ENCODE measurements around the gene NBAS.
"Not testable (repeated sequence)": the region's sequence is repeated elsewhere in the genome, so short reads cannot be mapped to it uniquely, and the experiment has no call there.

NBAS gene

GRCh38 chr2:15426606-15427005, 134.5 kb downstream of the NBAS start:
- DNase-seq (ENCODE audit: low spot score): no peak
- no peak for FAIRE-seq

GRCh38 chr2:15425712-15426111, 135.4 kb downstream of the NBAS start:
- FAIRE-seq: no peak

GRCh38 chr2:15421753-15422152, 139.4 kb downstream of the NBAS start:
- FAIRE-seq: no peak
- DNase-seq (ENCODE audit: low spot score): no peak

More at GRCh38 chr2:15425712-15426111, 135.4 kb downstream of the NBAS start:
- no peak for DNase-seq (ENCODE audit: low spot score)

- FAIRE-seq: no peak
- DNase-seq (ENCODE audit: low spot score): no peak
Observed at GRCh38 chr2:15415748-15416147, 145.4 kb downstream of the NBAS start.

DNA sequence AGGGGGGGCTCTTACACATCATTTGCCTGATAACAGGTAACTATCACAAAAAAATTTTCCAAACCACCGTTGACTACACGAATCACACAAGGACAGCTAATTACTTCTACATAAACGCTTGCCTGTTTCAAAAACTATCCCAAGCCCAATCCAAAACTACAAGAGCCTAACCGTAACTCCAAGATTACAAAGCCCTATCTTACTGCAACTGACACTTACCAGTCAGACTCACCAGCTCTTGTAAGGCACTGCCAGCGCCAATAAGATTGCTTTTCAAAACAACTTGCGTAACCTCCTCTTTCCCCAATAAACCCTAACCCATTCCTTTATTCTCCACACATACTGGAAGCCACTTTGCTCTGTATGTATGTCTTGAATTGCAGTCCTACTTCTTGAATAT, 148.4 kb downstream of the NBAS start:
- DNase-seq (ENCODE audit: low spot score) (no peak), FAIRE-seq (no peak)

- DNase-seq (ENCODE audit: low spot score) (no peak), FAIRE-seq (no peak)
Observed at GRCh38 chr2:15412309-15412708, 148.8 kb downstream of the NBAS start.

DNA sequence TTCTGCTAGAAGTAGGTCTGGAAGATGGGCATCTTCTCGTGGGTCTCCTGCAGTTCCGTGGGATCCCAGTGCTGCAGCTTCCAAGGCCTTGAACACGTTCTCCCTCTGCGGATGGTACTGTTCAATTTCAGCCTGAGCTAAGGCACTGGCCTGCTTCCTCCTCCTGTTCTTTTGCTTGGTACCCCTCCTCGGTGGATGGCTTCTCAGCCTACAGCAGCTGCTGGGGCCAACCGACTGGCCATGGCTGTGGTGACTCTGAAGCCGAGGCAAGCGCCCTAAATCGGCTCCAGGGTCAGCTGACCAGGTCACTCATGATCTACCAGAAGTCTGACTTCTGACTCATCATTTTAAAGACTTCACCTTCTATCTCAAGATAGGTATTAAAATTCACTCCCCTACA, 150.2 kb downstream of the NBAS start:
- no peak for DNase-seq (ENCODE audit: low spot score)
- no peak for FAIRE-seq

GRCh38 chr2:15408759-15409158, 152.4 kb downstream of the NBAS start:
- DNase-seq (ENCODE audit: low spot score) (no peak), FAIRE-seq (no peak)

DNA sequence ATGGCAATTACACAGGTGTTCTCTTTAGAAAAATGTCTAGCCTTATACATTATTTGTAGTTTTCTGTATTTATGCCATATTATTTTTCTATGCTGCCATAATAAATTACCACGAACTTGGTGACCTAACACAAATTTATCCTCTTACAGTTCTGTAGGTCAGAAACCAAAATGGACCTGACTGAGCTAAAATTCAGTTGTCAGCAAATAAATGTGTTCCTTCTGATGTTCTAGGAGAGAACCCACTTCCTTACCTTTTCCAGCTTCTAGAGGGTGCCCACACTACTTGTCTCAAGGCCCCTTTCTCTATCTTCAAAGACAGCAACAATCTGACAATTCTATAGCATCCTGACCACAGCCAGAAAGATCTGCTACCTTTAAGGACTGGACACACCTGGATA, 153.5 kb downstream of the NBAS start:
- FAIRE-seq: no peak

DNA sequence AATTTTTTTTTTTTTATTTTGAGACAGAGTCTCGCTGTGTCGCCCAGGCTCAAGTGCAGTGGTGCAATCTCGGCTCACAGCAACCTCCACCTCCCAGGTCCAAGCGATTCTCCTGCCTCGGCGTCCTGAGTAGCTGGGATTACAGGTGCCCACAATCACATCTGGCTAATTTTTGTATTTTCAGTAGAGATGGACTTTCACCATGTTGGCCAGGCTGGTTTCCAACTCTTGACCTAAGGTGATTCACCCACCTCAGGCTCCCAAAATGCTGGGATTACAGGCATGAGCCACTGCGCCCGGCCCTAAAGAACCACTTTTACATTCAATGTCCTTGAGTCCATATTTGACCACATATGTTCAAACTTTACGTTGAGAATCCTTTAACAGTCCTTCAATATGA, 156.6 kb downstream of the NBAS start:
- DNase-seq (ENCODE audit: low spot score); FAIRE-seq: not testable (repeated sequence)

More for the DNA sequence above, 153.5 kb downstream of the NBAS start:
- DNase-seq (ENCODE audit: low spot score): no peak

DNA sequence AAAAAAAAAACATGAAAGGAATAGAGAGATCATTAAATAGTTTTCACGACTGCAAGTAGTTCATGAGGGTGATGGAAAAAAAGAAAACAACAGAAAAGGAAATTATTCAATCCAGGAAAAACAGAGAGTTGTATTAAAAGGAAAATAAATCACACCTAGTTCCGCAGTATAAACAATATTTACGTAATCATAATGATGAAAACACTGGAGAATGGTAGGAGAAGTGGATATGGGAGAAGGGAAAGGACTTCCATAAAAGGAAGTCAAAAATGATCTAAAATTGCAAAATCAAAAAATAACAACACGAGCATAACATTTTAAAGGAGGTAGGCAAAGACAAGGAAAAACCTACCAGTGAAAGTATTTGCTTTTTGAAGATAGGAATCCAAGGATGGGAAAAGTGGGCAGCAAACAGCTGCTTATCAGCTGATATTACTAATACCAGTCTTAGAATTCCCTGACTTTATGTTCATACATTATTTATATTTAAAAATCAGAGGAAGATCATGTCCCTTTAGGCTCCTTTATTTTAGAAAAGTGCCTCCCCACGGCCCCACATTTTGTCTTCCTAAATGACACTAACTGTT, 160.8 kb downstream of the NBAS start:
- FAIRE-seq (no peak), DNase-seq (ENCODE audit: low spot score) (no peak)

- no peak for DNase-seq (ENCODE audit: low spot score)
- no peak for FAIRE-seq
Observed at GRCh38 chr2:15399241-15399640, 161.9 kb downstream of the NBAS start.

DNA sequence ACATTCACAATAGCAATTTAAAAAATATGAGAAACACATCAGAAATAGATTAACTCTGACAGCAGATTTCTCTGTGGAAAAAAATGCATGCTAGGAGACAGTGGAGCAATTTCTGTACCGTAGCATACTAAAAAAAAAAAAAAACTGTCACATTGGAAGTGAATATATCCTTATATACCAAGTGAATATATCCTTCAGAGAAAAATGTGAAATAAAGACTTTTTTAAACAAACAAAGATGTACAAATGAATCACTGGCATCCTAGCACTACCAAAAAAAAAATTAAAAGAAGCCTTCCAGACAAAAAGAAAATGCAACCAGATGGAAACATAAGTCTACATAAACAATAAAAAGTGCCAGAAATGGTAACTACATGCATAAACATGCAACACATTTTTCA, 169.4 kb downstream of the NBAS start:
- DNase-seq (ENCODE audit: low spot score) (no peak), FAIRE-seq (no peak)

DNA sequence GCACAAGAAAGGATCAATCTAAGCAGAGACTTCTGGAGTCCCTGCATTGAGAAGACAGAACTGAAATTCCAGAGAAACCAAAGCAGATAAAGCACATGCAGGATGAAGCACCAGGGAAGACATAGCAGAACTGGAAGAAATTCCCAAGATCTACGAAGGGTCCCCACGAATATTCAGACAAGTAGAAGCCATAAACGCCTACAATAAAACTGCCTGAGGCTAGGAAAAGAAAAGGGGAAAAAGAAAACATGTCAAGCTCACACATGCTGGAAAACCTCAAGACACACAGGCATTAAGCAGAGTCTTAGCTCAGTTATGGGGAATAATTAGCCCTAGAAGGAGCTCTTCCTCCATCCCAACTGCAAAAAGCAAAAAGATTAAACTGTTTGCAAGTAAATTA, 171.2 kb downstream of the NBAS start:
- DNase-seq (ENCODE audit: low spot score): no peak

DNA sequence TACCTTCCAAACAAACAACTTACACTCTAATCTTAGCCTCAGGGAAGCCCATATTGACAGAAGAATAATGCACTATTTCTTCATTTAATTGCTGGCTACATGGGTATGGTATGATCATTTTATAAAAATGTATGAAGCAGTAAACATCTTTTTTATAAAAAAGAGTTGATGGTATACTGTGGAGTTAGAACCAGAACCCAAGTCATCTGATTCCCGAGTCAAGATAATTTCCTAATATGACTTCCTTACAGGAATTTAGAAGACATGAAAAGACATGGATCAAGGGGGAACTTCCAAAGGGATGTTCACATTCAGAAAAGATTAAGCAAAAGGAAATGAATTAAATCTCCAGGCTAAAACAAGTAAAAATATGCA, 171.8 kb downstream of the NBAS start:
- DNase-seq (ENCODE audit: low spot score): no peak
- FAIRE-seq: no peak

More for the DNA sequence above, 171.2 kb downstream of the NBAS start:
- FAIRE-seq: no peak

- no peak for DNase-seq (ENCODE audit: low spot score)
- no peak for FAIRE-seq
Observed at GRCh38 chr2:15388406-15389325, 172.5 kb downstream of the NBAS start.

GRCh38 chr2:15385184-15385583, 175.9 kb downstream of the NBAS start:
- DNase-seq (ENCODE audit: low spot score) (no peak), FAIRE-seq (no peak)

- DNase-seq (ENCODE audit: low spot score) (no peak), FAIRE-seq (no peak)
Observed at GRCh38 chr2:15383695-15384350, 177.3 kb downstream of the NBAS start.

- DNase-seq (ENCODE audit: low spot score): no peak
- FAIRE-seq: no peak
Observed at GRCh38 chr2:15378148-15378908, 182.8 kb downstream of the NBAS start.

DNA sequence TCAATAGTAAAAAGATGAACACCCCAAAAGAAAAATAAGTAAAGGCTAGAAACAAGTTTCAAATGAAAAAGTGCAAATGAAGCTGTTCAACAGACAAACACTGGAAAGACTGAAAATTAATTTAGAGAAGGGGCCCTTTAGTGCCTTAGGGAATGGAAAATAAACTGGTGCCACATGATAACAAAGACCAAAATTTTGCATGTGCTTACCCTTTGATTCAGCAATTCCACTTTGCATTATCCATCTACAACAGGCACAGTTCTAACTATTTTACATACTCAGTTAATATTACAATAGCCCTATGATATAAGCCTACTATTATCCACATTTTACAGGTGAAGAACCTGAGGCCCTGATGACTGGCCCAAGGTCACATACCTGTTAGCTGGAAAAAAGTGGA, 183.9 kb downstream of the NBAS start:
- no peak for FAIRE-seq
- no peak for DNase-seq (ENCODE audit: low spot score)

- no peak for DNase-seq (ENCODE audit: low spot score)
- FAIRE-seq: no peak
Observed at GRCh38 chr2:15372019-15372418, 189.1 kb downstream of the NBAS start.

DNA sequence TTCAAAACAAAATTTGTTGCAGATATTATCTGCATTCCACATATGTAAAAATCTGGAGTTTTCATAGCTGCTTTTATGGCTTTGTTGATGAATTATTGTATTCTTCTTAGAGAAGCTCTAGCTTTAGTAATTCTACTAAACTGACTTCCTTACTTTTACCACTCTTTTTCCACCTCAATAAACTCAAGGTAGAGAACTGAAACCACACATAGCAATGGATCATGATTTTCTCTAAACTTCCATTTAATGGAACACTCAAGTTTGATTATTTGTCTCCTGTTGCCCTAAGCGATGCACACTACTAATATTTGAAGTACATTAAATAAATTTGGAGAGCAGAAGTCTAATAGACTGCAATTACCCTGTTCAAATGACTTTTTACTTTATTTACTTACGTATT, 192.0 kb downstream of the NBAS start:
- FAIRE-seq: no peak
- DNase-seq (ENCODE audit: low spot score): no peak
